Central memory CD4-positive, alpha-beta T cell (primary cell): ENCODE data around the gene SYNE3.

Source experiments
- DNase-seq: peaks from one replicate; pipeline ENCODE4 v3.0.0; 2022

SYNE3 gene

GRCh38 chr14:95541346-95541745 is 24.9 kb upstream of the SYNE3 start:
- no peak for DNase-seq

GRCh38 chr14:95540236-95540855 is 23.9 kb upstream of the SYNE3 start:
- no peak for DNase-seq

GRCh38 chr14:95538801-95539509 is 22.5 kb upstream of the SYNE3 start:
- DNase-seq, result no peak

GRCh38 chr14:95537298-95538089 is 21.0 kb upstream of the SYNE3 start:
- DNase-seq, result no peak

GRCh38 chr14:95536671-95537070 is 20.2 kb upstream of the SYNE3 start:
- no peak for DNase-seq

GRCh38 chr14:95536036-95536593 is 19.7 kb upstream of the SYNE3 start:
- no peak for DNase-seq

GRCh38 chr14:95535226-95536021 is 19.0 kb upstream of the SYNE3 start:
- DNase-seq, result no peak

GRCh38 chr14:95534299-95535225 is 18.1 kb upstream of the SYNE3 start, which contains the start of gene GLRX5:
Gene GLRX5 (plus strand): TSS chr14:95535050. CDS start chr14:95535090, 40 bp downstream.
- peak; percentile 99 for DNase-seq

GRCh38 chr14:95533822-95534221 is 17.4 kb upstream of the SYNE3 start:
- no peak for DNase-seq

- no peak for DNase-seq
Measured at GRCh38 chr14:95533391-95533821, 17.0 kb upstream of the SYNE3 start.

- DNase-seq, result no peak
Measured at GRCh38 chr14:95531969-95532368, 15.5 kb upstream of the SYNE3 start.

GRCh38 chr14:95531473-95531872 is 15.0 kb upstream of the SYNE3 start:
- no peak for DNase-seq

- DNase-seq, result no peak
Measured at GRCh38 chr14:95530473-95531276, 14.2 kb upstream of the SYNE3 start.

- DNase-seq, result no peak
Measured at GRCh38 chr14:95529216-95529615, 12.8 kb upstream of the SYNE3 start.

- DNase-seq, result peak; percentile 52
Measured at GRCh38 chr14:95527387-95528002, 11.0 kb upstream of the SYNE3 start.

- DNase-seq, result no peak
Measured at GRCh38 chr14:95526483-95527386, 10.3 kb upstream of the SYNE3 start.

- no peak for DNase-seq
Measured at GRCh38 chr14:95525999-95526398, 9.5 kb upstream of the SYNE3 start.

- no peak for DNase-seq
Measured at GRCh38 chr14:95524706-95525512, 8.5 kb upstream of the SYNE3 start.
